H9 (cell line): Measurements from ENCODE around the gene IQGAP3. TPM values are rescaled to one million over a fixed set of nuclear protein-coding genes. Genes with fewer than 3 reads are reported as not detected.

ENCODE experiments used
- DNase-seq: peaks from one replicate; pipeline ENCODE4 v3.0.0-alpha.2; 2017
- H2AFZ ChIP-seq: one replicate; pipeline ENCODE4 v1.6.1; 2013; ENCODE audit warnings: mild to moderate bottlenecking, low read length, control low read depth, moderate library complexity
- H2AK5ac ChIP-seq: 2 replicates; pipeline ENCODE4 v1.6.1; 2013; ENCODE audit warnings: low read length, control low read depth, mixed read lengths; ENCODE audit not compliant: insufficient read length
- H2BK120ac ChIP-seq: one replicate; pipeline ENCODE4 v1.6.1; 2013; ENCODE audit warnings: low read depth, mild to moderate bottlenecking, low read length, control low read depth, inconsistent platforms; ENCODE audit not compliant: poor library complexity, severe bottlenecking
- H2BK12ac ChIP-seq: 2 replicates; pipeline ENCODE4 v1.6.1; 2013; ENCODE audit warnings: low read length, control low read depth, mixed read lengths, low read depth; ENCODE audit not compliant: insufficient read length
- H2BK15ac ChIP-seq: 2 replicates; pipeline ENCODE4 v1.6.1; 2013; ENCODE audit warnings: low read depth, low read length, control low read depth
- H2BK20ac ChIP-seq: one replicate; pipeline ENCODE4 v1.6.1; 2013; ENCODE audit warnings: low read depth, mild to moderate bottlenecking, low read length, control low read depth, inconsistent platforms; ENCODE audit not compliant: poor library complexity, severe bottlenecking
- H2BK5ac ChIP-seq: 2 replicates; pipeline ENCODE4 v1.6.1; 2013; ENCODE audit warnings: low read length, control low read depth, mixed read lengths; ENCODE audit not compliant: insufficient read length
- H3K14ac ChIP-seq: 2 replicates; pipeline ENCODE4 v1.6.1; 2013; ENCODE audit warnings: low read length, control low read depth; ENCODE audit not compliant: insufficient read depth
- H3K18ac ChIP-seq: 2 replicates; pipeline ENCODE4 v1.6.1; 2013; ENCODE audit warnings: low read depth, mild to moderate bottlenecking, mixed read lengths, low read length, control low read depth; ENCODE audit not compliant: insufficient read length
- H3K23ac ChIP-seq: 2 replicates; pipeline ENCODE4 v1.6.1; 2013; ENCODE audit warnings: low read length, control low read depth, mixed read lengths, low read depth; ENCODE audit not compliant: insufficient read length
- H3K23me2 ChIP-seq: 2 replicates; pipeline ENCODE4 v1.6.1; 2013; ENCODE audit warnings: low read depth, mild to moderate bottlenecking, mixed read lengths, low read length, control low read depth; ENCODE audit not compliant: insufficient read length, poor library complexity, severe bottlenecking
- H3K27ac ChIP-seq: 2 replicates; pipeline ENCODE4 v1.5.1; 2013; ENCODE audit warnings: low read length, control low read depth, mixed read lengths, low read depth; ENCODE audit not compliant: insufficient read length
- H3K27me3 ChIP-seq: 2 replicates; pipeline ENCODE4 v1.6.1; 2013; ENCODE audit warnings: low read length, control low read depth, inconsistent platforms; ENCODE audit not compliant: insufficient read depth
- H3K4ac ChIP-seq: 2 replicates; pipeline ENCODE4 v1.6.1; 2013; ENCODE audit warnings: low read depth, mild to moderate bottlenecking, control low read depth, inconsistent platforms, low read length, moderate library complexity
- H3K4me1 ChIP-seq: 2 replicates; pipeline ENCODE4 v1.6.1; 2013; ENCODE audit warnings: low read length, control low read depth, inconsistent platforms; ENCODE audit not compliant: insufficient read depth
- H3K4me2 ChIP-seq: 2 replicates; pipeline ENCODE4 v1.6.1; 2013; ENCODE audit warnings: low read length, control low read depth, mixed read lengths; ENCODE audit not compliant: insufficient read length, insufficient read depth
- H3K56ac ChIP-seq: 2 replicates; pipeline ENCODE4 v1.6.1; 2013; ENCODE audit warnings: low read depth, mild to moderate bottlenecking, mixed read lengths, low read length, control low read depth; ENCODE audit not compliant: insufficient read length
- H3K79me1 ChIP-seq: 2 replicates; pipeline ENCODE4 v1.6.1; 2013; ENCODE audit warnings: low read depth, mild to moderate bottlenecking, moderate library complexity, low read length, control low read depth, inconsistent platforms; ENCODE audit not compliant: insufficient read depth, poor library complexity, severe bottlenecking
- H3K79me2 ChIP-seq: 2 replicates; pipeline ENCODE4 v1.6.1; 2013; ENCODE audit warnings: low read length, control low read depth, inconsistent platforms; ENCODE audit not compliant: insufficient read depth
- H3K9ac ChIP-seq: 2 replicates; pipeline ENCODE4 v1.6.1; 2013; ENCODE audit warnings: low read length, control low read depth, mixed read lengths; ENCODE audit not compliant: insufficient read length; ENCODE audit errors: extremely low read depth
- H3K9me3 ChIP-seq: one replicate; pipeline ENCODE4 v1.6.1; 2013; ENCODE audit warnings: low read depth, low read length, inconsistent platforms; ENCODE audit not compliant: control insufficient read depth
- H3T11ph ChIP-seq: one replicate; pipeline ENCODE4 v1.6.1; 2013; ENCODE audit warnings: mild to moderate bottlenecking, low read length, control low read depth, inconsistent platforms
- H4K20me1 ChIP-seq: one replicate; pipeline ENCODE4 v1.6.1; 2013; ENCODE audit not compliant: control insufficient read depth, insufficient read length, insufficient read depth
- H4K5ac ChIP-seq: 2 replicates; pipeline ENCODE4 v1.6.1; 2013; ENCODE audit warnings: low read depth, mild to moderate bottlenecking, mixed read lengths, low read length, control low read depth; ENCODE audit not compliant: insufficient read length
- H4K8ac ChIP-seq: replicated peaks from 2 replicates; pipeline ENCODE4 v1.6.1; 2013; ENCODE audit warnings: low read length, control low read depth, mixed read lengths, low read depth; ENCODE audit not compliant: insufficient read length
- H4K91ac ChIP-seq: 2 replicates; pipeline ENCODE4 v1.6.1; 2013; ENCODE audit warnings: low read depth, mild to moderate bottlenecking, moderate library complexity, mixed read lengths, low read length, control low read depth; ENCODE audit not compliant: insufficient read length
- H3K27ac Mint-ChIP-seq, 3 experiments: 2 replicates in 2 of 3; 3 replicates in 1 of 3; pipeline ENCODE4 v1.8.0; 2020 to 2021; ENCODE audit warnings: mixed read lengths in 3 of 3, mild to moderate bottlenecking in 1 of 3, moderate library complexity in 1 of 3
- H3K27me3 Mint-ChIP-seq: 2 replicates; pipeline ENCODE4 v1.8.0; 2021; ENCODE audit warnings: low read depth, mild to moderate bottlenecking, moderate library complexity, mixed read lengths
- H3K36me3 Mint-ChIP-seq, 3 experiments: 2 replicates in 2 of 3; 3 replicates in 1 of 3; pipeline ENCODE4 v1.8.0; 2020 to 2021; ENCODE audit warnings: low read depth in 3 of 3, mixed read lengths in 3 of 3; ENCODE audit not compliant: insufficient read depth in 1 of 3
- H3K4me1 Mint-ChIP-seq, 2 experiments: 2 replicates each; pipeline ENCODE4 v1.8.0; 2020; ENCODE audit warnings: mixed read lengths in 2 of 2
- H3K4me3 Mint-ChIP-seq, 2 experiments: 2 replicates in 1 of 2; 3 replicates in 1 of 2; pipeline ENCODE4 v1.8.0; 2020 to 2021; ENCODE audit warnings: mild to moderate bottlenecking in 2 of 2, mixed read lengths in 2 of 2, moderate library complexity in 1 of 2
- H3K9me3 Mint-ChIP-seq, 2 experiments: 2 replicates in 1 of 2; 3 replicates in 1 of 2; pipeline ENCODE4 v1.8.0; 2020; ENCODE audit warnings: mild to moderate bottlenecking in 2 of 2, mixed read lengths in 2 of 2, moderate library complexity in 1 of 2
- WGBS: extraction: QIAGEN DNeasy Blood & Tissue Kit; methylation state at CpG from one replicate; pipeline ENCODE4 v1.1.7; 2013; ENCODE audit warnings: missing lambda C conversion rate, low lambda C conversion rate, mixed read lengths; ENCODE audit not compliant: insufficient read length; ENCODE audit errors: extremely low coverage; 5-methylcytosine and 5-hydroxymethylcytosine counted together
- total RNA-seq: library from RNA; stranded (reverse); gene quantifications from 2 replicates; pipeline ENCODE4 v1.2.1, GENCODE V29; 2021
- TF ChIP-seq, protein P1 (sequence below): fragments of 200-600 bp; sonication (generic); conservative IDR thresholded peaks from 3 replicates; pipeline ENCODE4 v1.8.0; 2021; ENCODE audit warnings: antibody characterized with exemption, mild to moderate bottlenecking

Gene IQGAP3
- total RNA-seq, 1 experiment from 2014 or later = 24.5 TPM

DNA sequence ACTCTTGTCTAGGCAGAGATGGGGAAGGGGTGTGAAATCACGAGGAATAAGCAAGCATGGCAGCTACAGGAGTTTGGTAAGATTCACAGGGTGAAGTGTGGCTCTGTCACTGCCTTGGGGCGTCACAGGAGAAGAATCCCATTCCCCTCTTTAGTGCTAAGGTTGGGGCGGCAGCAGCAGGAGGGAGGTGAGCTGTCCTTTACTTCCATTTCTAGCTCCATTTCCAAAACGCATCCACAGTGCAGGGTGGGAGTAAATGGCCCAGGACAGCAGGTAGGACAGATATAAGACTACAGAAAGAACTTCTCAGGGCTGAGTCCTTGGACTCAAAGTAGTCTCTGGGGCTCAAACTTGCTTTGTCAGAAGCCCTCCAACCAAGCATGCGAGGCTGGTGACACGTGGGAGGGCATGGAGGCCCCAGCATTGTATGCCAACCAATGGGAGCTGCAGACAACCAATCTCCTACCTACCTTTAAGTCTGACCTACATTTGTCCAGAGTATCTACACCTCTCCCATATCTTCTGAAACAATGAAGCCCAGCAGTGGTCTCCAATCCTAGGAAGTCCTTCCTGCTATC, 80.3 kb downstream of the IQGAP3 start:
- Histone ChIP-seq H3K79me1 (no peaks in the 10 kb centered on the region), H4K20me1 (no peaks in the 10 kb centered on the region), H3K4me2 (no peak overlapping the region), H3K27me3 (no peaks in the 10 kb centered on the region), H3K79me2 (peaks cover 6% of the 10 kb centered on the region; the same call in 1 of the 2 replicates), H3T11ph (no peak overlapping the region), H3K4ac (no peak overlapping the region), H3K4me1 (peaks cover 19% of the 10 kb centered on the region), H3K27ac (no peak overlapping the region), H3K9ac (no peak overlapping the region), H3K23me2 (no peaks in the 10 kb centered on the region), H3K23ac (no peak overlapping the region), H2AK5ac (no peak overlapping the region), H2BK15ac (no peak overlapping the region), H3K56ac (no peak overlapping the region), H3K9me3 (no peaks in the 10 kb centered on the region), H4K8ac (no peak overlapping the region), H3K14ac (no peak overlapping the region), H4K91ac (no peak overlapping the region), H2BK5ac (no peak overlapping the region), H2BK120ac (no peak overlapping the region), H2AFZ (no peak overlapping the region), H4K5ac (no peak overlapping the region), H2BK12ac (no peak overlapping the region), H3K18ac (no peak overlapping the region), H2BK20ac (no peak overlapping the region)
- peaks cover 0 to 5% (median 2%) of the 10 kb centered on the region in 3 experiments; a peak in 3 of 7 replicates for H3K36me3 Mint-ChIP-seq
- no CpG with 5 or more reads among the region's 6 CpGs for WGBS
- H3K4me3 Mint-ChIP-seq = no peak overlapping the region
- peaks cover 75 to 93% of the 10 kb centered on the region in 2 experiments for H3K4me1 Mint-ChIP-seq
- no peaks in the 10 kb centered on the region for H3K27me3 Mint-ChIP-seq
- H3K9me3 Mint-ChIP-seq = no peaks in the 10 kb centered on the region
- H3K27ac Mint-ChIP-seq = no peak overlapping the region; a peak in 2 of 7 replicates
- TF ChIP-seq, protein P1, sequence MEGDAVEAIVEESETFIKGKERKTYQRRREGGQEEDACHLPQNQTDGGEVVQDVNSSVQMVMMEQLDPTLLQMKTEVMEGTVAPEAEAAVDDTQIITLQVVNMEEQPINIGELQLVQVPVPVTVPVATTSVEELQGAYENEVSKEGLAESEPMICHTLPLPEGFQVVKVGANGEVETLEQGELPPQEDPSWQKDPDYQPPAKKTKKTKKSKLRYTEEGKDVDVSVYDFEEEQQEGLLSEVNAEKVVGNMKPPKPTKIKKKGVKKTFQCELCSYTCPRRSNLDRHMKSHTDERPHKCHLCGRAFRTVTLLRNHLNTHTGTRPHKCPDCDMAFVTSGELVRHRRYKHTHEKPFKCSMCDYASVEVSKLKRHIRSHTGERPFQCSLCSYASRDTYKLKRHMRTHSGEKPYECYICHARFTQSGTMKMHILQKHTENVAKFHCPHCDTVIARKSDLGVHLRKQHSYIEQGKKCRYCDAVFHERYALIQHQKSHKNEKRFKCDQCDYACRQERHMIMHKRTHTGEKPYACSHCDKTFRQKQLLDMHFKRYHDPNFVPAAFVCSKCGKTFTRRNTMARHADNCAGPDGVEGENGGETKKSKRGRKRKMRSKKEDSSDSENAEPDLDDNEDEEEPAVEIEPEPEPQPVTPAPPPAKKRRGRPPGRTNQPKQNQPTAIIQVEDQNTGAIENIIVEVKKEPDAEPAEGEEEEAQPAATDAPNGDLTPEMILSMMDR = no peak
- DNase-seq = no peak
